Skeletal muscle tissue (tissue), 4 donors: Measurements from ENCODE around the gene CEACAM1. TPM values are rescaled to one million over a fixed set of nuclear protein-coding genes. Genes with fewer than 3 reads are reported as not detected.
"Not testable (repeated sequence)": the region's sequence is repeated elsewhere in the genome, so short reads cannot be mapped to it uniquely, and the experiment has no call there.

Experiments used
- H3K27ac ChIP-seq: one replicate; pipeline ENCODE4 v1.7.0; 2013; ENCODE audit warnings: mild to moderate bottlenecking, low read depth, low read length, inconsistent platforms
- H3K27me3 ChIP-seq, 3 donors: one replicate each; pipeline ENCODE4 v1.7.0; 2013; ENCODE audit warnings: low read length in 3 of 3; ENCODE audit not compliant: control insufficient read depth in 3 of 3, insufficient read depth in 3 of 3
- H3K36me3 ChIP-seq, 3 donors: one replicate each; pipeline ENCODE4 v1.7.0; 2013; ENCODE audit warnings: low read length in 3 of 3; ENCODE audit not compliant: control insufficient read depth in 3 of 3, insufficient read depth in 3 of 3
- H3K4me1 ChIP-seq, 3 donors: one replicate each; pipeline ENCODE4 v1.7.0; 2013; ENCODE audit warnings: low read length in 3 of 3, mild to moderate bottlenecking in 3 of 3; ENCODE audit not compliant: control insufficient read depth in 3 of 3, insufficient read depth in 3 of 3
- H3K4me3 ChIP-seq, 3 donors: one replicate each; pipeline ENCODE4 v1.7.0; 2013; ENCODE audit warnings: low read length in 3 of 3
- H3K9ac ChIP-seq, 3 donors: one replicate each; pipeline ENCODE4 v1.7.0; 2013; ENCODE audit warnings: low read length in 3 of 3, mild to moderate bottlenecking in 3 of 3, moderate library complexity in 2 of 3, low read depth in 1 of 3
- H3K9me3 ChIP-seq, 3 donors: one replicate each; pipeline ENCODE4 v1.7.0; 2013; ENCODE audit warnings: low read length in 3 of 3; ENCODE audit not compliant: control insufficient read depth in 3 of 3
- total RNA-seq: library from RNA; depleted of rRNA; stranded (reverse); fragments of >200 nt; gene quantifications from one replicate; pipeline ENCODE4 v1.2.3, GENCODE V29; 2014
- donor health status: Osteomylitis.

The CEACAM1 gene
- total RNA-seq, 1 donor from 2014 or later, result 0.52 TPM

DNA sequence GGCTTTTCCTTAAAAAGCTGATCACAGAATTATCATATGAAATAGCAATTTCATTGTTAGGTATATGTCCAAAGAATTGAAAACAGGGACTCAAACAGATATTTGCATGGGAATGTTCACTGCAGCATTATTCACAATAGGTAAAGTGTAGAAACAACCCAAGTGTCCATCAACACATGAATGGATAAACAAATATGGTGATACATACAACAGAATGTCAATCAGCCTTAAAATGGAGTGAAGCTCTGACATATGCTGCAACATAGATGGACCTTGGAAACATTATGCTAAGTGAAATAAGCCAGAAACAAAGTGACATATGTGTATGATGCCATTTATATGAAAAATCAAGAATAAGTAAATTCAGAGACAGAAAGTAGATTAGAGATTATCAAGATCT is 6.1 kb upstream of the CEACAM1 start:
- no peaks in the 10 kb centered on the region for H3K4me1 ChIP-seq
- H3K9ac ChIP-seq, result no peak overlapping the region
- no peak overlapping the region for H3K27ac ChIP-seq
- H3K36me3 ChIP-seq, result no peaks in the 10 kb centered on the region
- no peak overlapping the region for H3K4me3 ChIP-seq
- no peaks in the 10 kb centered on the region for H3K9me3 ChIP-seq
- no peaks in the 10 kb centered on the region for H3K27me3 ChIP-seq

DNA sequence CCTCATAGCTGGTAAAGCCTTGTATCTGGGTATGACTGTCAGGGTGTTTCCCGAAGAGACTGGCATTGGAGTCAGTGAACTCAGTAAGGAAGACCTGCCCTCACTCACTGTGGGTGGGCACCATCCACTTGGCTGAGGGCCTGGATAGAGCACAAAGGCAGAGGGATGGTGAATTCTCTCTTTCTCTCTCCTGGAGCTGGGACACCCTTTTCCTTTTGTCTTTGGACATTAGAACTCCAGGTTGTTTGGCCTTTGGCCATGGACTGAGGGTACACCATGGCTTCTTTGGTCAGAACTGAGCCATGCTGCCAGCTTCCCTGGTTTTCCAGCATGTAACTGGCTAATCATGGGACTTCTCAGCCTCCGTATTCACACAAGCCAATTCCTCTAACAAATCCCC is 4.6 kb upstream of the CEACAM1 start:
- no peaks in the 10 kb centered on the region for H3K36me3 ChIP-seq
- H3K27ac ChIP-seq, result no peak overlapping the region
- no peaks in the 10 kb centered on the region for H3K27me3 ChIP-seq
- no peaks in the 10 kb centered on the region for H3K9me3 ChIP-seq
- H3K4me3 ChIP-seq, result no peak overlapping the region
- H3K4me1 ChIP-seq, result peaks cover 0 to 4% (median 0%) of the 10 kb centered on the region in 3 donors
- peak overlapping the region in 1 of 3 donors; percentile 4 for H3K9ac ChIP-seq

DNA sequence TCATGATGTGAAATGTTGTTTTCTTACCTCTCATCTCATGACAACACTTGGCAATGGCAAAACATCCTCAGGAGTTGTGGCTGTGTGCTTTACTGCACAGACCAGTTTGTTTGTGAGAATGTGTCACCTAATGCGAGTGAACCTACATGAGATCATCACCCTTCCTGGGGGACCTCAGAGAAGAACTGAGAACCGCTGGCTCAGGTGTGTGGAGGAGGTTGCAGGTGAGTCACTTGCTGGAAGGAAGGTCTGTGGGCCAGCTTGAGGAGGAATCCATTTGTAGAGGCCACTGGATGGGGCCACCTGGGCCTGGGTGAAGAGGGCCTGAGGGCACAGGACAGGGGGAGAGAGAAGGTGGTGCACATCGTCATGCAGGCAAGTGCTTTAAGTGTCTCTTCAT is 3.0 kb upstream of the CEACAM1 start:
- no peaks in the 10 kb centered on the region for H3K9me3 ChIP-seq
- no peak overlapping the region for H3K27ac ChIP-seq
- H3K27me3 ChIP-seq, result no peaks in the 10 kb centered on the region
- no peak overlapping the region for H3K4me3 ChIP-seq
- no peak overlapping the region for H3K9ac ChIP-seq
- no peaks in the 10 kb centered on the region for H3K36me3 ChIP-seq
- peaks cover 0 to 4% (median 0%) of the 10 kb centered on the region in 3 donors for H3K4me1 ChIP-seq

- Histone ChIP-seq H3K9ac (no peak overlapping the region), H3K9me3 (no peaks in the 10 kb centered on the region), H3K4me1 (peaks cover 0 to 4% (median 0%) of the 10 kb centered on the region in 3 donors), H3K27me3 (no peaks in the 10 kb centered on the region), H3K36me3 (no peaks in the 10 kb centered on the region), H3K4me3 (peak overlapping the region in 1 of 3 donors; percentile 24), H3K27ac (no peak overlapping the region)
Observed at GRCh38 chr19:42529248-42529764, 1.0 kb upstream of the CEACAM1 start.

- no peak overlapping the region for H3K27ac ChIP-seq
- no peaks in the 10 kb centered on the region for H3K9me3 ChIP-seq
- H3K9ac ChIP-seq, result no peak overlapping the region
- H3K36me3 ChIP-seq, result no peaks in the 10 kb centered on the region
- peaks cover 0 to 4% (median 0%) of the 10 kb centered on the region in 3 donors for H3K4me1 ChIP-seq
- peaks cover 0 to 2% (median 0%) of the 10 kb centered on the region in 3 donors for H3K27me3 ChIP-seq
- H3K4me3 ChIP-seq, result no peak overlapping the region
Observed at GRCh38 chr19:42524943-42525342, 3.3 kb downstream of the CEACAM1 start.

- Histone ChIP-seq H3K4me1 (peaks cover 0 to 4% (median 0%) of the 10 kb centered on the region in 3 donors), H3K27ac (no peak overlapping the region), H3K9me3 (no peaks in the 10 kb centered on the region), H3K36me3 (no peaks in the 10 kb centered on the region), H3K27me3 (peaks cover 0 to 2% (median 0%) of the 10 kb centered on the region in 3 donors), H3K9ac (no peak overlapping the region), H3K4me3 (no peak overlapping the region)
Observed at GRCh38 chr19:42524250-42524649, 4.0 kb downstream of the CEACAM1 start.

DNA sequence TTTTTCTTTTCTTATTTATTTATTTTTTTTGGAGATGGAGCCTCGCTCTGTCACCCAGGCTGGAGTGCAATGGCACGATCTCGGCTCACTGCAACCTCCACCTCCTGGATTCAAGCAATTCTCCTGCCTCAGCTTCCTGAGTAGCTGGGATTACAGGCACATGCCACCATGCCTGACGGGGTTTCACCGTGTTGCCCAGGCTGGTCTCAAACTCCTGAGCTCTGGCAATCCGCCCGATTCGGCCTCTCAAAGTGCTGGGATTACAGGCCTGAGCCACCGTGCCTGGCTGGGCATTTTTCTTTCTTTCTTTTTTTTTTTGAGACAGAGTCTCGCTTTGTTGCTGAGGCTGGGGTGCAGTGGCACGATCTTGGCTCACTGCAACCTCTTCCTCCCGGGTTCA is 6.0 kb downstream of the CEACAM1 start:
- not testable (repeated sequence) for H3K27ac ChIP-seq, H3K4me3 ChIP-seq, H3K9me3 ChIP-seq, H3K9ac ChIP-seq, H3K36me3 ChIP-seq, H3K4me1 ChIP-seq, H3K27me3 ChIP-seq

- no peak overlapping the region for H3K4me3 ChIP-seq
- peaks cover 0 to 2% (median 0%) of the 10 kb centered on the region in 3 donors for H3K27me3 ChIP-seq
- no peak overlapping the region for H3K9ac ChIP-seq
- peaks cover 0 to 2% (median 0%) of the 10 kb centered on the region in 3 donors for H3K36me3 ChIP-seq
- H3K27ac ChIP-seq, result no peak overlapping the region
- H3K9me3 ChIP-seq, result no peaks in the 10 kb centered on the region
- no peaks in the 10 kb centered on the region for H3K4me1 ChIP-seq
Observed at GRCh38 chr19:42521346-42522030, 6.8 kb downstream of the CEACAM1 start.

DNA sequence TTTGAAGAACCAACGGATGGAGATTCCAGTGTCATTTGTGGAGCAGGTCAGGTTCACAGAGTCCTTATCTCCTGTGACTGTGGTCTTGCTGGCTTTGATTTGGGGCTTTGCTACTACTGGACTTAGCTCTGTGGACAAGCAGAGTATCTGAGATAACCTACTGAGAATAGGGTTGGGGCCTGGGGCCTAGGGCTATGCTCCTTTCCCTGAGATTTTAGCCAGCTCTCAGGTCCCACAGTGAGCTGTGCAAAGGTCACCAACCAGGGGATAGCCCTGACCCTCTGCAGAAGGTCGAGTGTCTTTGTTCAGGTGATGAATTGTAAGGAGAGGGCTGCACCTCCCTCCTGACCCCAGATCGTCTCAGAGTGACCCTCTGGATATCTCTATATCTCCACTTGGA is 9.2 kb downstream of the CEACAM1 start:
- H3K9me3 ChIP-seq, result no peaks in the 10 kb centered on the region
- no peak overlapping the region for H3K9ac ChIP-seq
- H3K27me3 ChIP-seq, result peaks cover 0 to 2% (median 0%) of the 10 kb centered on the region in 3 donors
- no peaks in the 10 kb centered on the region for H3K4me1 ChIP-seq
- no peak overlapping the region for H3K4me3 ChIP-seq
- H3K27ac ChIP-seq, result no peak overlapping the region
- H3K36me3 ChIP-seq, result peaks cover 0 to 2% (median 0%) of the 10 kb centered on the region in 3 donors

GRCh38 chr19:42516771-42517170 is 11.5 kb downstream of the CEACAM1 start:
- no peak overlapping the region for H3K4me3 ChIP-seq
- H3K27me3 ChIP-seq, result no peaks in the 10 kb centered on the region
- H3K9me3 ChIP-seq, result no peaks in the 10 kb centered on the region
- peaks cover 0 to 2% (median 0%) of the 10 kb centered on the region in 3 donors for H3K36me3 ChIP-seq
- H3K27ac ChIP-seq, result no peak overlapping the region
- no peaks in the 10 kb centered on the region for H3K4me1 ChIP-seq
- no peak overlapping the region for H3K9ac ChIP-seq
